ENCODE results near the gene OXSR1.

Gene OXSR1

GRCh38 chr3:38119821-38120692 lies 45.3 kb upstream of the OXSR1 start:
- no peak for FAIRE-seq
- TF ChIP-seq SPI1 (IDR thresholded peaks at IDR 0.05; ENCODE audit: low read depth, low read length) = no peak
- TF ChIP-seq PAX5 (IDR thresholded peaks at IDR 0.05; ENCODE audit: insufficient read depth, low read length, severe bottlenecking) = no peak
- TF ChIP-seq TAF1 (IDR thresholded peaks at IDR 0.05; ENCODE audit: low read depth, low read length) = no peak
- TF ChIP-seq POU2F2 (IDR thresholded peaks at IDR 0.05; ENCODE audit: low read depth, low read length) = no peak
- no peak; the same call in 1 of the 2 replicates for TF ChIP-seq POLR2AphosphoS5 (IDR thresholded peaks at IDR 0.05; ENCODE audit: low read depth, low read length)
- no peak for TF ChIP-seq POLR2A (IDR thresholded peaks at IDR 0.05; ENCODE audit: low read depth, low read length)
- DNase-seq (ENCODE audit: insufficient read length, low spot score) = no peak

- no peak for FAIRE-seq
- DNase-seq (ENCODE audit: insufficient read length, low spot score) = no peak
- TF ChIP-seq PAX5 (IDR thresholded peaks at IDR 0.05; ENCODE audit: insufficient read depth, low read length, severe bottlenecking) (no peak), TAF1 (IDR thresholded peaks at IDR 0.05; ENCODE audit: low read depth, low read length) (no peak), POLR2A (IDR thresholded peaks at IDR 0.05; ENCODE audit: low read depth, low read length) (no peak), POU2F2 (IDR thresholded peaks at IDR 0.05; ENCODE audit: low read depth, low read length) (no peak), POLR2AphosphoS5 (IDR thresholded peaks at IDR 0.05; ENCODE audit: low read depth, low read length) (no peak), SPI1 (IDR thresholded peaks at IDR 0.05; ENCODE audit: low read depth, low read length) (no peak)
Measured at GRCh38 chr3:38120693-38121450, 44.5 kb upstream of the OXSR1 start.

GRCh38 chr3:38121451-38121831 lies 43.9 kb upstream of the OXSR1 start:
- TF ChIP-seq POU2F2 (IDR thresholded peaks at IDR 0.05; ENCODE audit: low read depth, low read length) = no peak
- TF ChIP-seq PAX5 (IDR thresholded peaks at IDR 0.05; ENCODE audit: insufficient read depth, low read length, severe bottlenecking) = no peak
- TF ChIP-seq TAF1 (IDR thresholded peaks at IDR 0.05; ENCODE audit: low read depth, low read length) = no peak
- TF ChIP-seq POLR2A (IDR thresholded peaks at IDR 0.05; ENCODE audit: low read depth, low read length) = no peak
- no peak for TF ChIP-seq SPI1 (IDR thresholded peaks at IDR 0.05; ENCODE audit: low read depth, low read length)
- no peak for TF ChIP-seq POLR2AphosphoS5 (IDR thresholded peaks at IDR 0.05; ENCODE audit: low read depth, low read length)
- no peak for DNase-seq (ENCODE audit: insufficient read length, low spot score)
- no peak for FAIRE-seq

GRCh38 chr3:38121832-38122461 lies 43.4 kb upstream of the OXSR1 start:
- DNase-seq (ENCODE audit: insufficient read length, low spot score) (no peak), FAIRE-seq (no peak)
- TF ChIP-seq SPI1 (IDR thresholded peaks at IDR 0.05; ENCODE audit: low read depth, low read length) (no peak), PAX5 (IDR thresholded peaks at IDR 0.05; ENCODE audit: insufficient read depth, low read length, severe bottlenecking) (no peak), TAF1 (IDR thresholded peaks at IDR 0.05; ENCODE audit: low read depth, low read length) (no peak)

GRCh38 chr3:38122712-38123290 lies 42.5 kb upstream of the OXSR1 start:
- FAIRE-seq = no peak
- no peak for DNase-seq (ENCODE audit: insufficient read length, low spot score)

GRCh38 chr3:38124324-38125122 lies 40.8 kb upstream of the OXSR1 start:
- FAIRE-seq (no peak), DNase-seq (ENCODE audit: insufficient read length, low spot score) (no peak)
- TF ChIP-seq POLR2A (IDR thresholded peaks at IDR 0.05; ENCODE audit: low read depth, low read length) (no peak), TAF1 (IDR thresholded peaks at IDR 0.05; ENCODE audit: low read depth, low read length) (no peak)

More at GRCh38 chr3:38122712-38123290, 42.5 kb upstream of the OXSR1 start:
- TF ChIP-seq POLR2AphosphoS5 (IDR thresholded peaks at IDR 0.05; ENCODE audit: low read depth, low read length) = no peak
- TF ChIP-seq SPI1 (IDR thresholded peaks at IDR 0.05; ENCODE audit: low read depth, low read length) = no peak
- TF ChIP-seq POU2F2 (IDR thresholded peaks at IDR 0.05; ENCODE audit: low read depth, low read length) = no peak
- TF ChIP-seq PAX5 (IDR thresholded peaks at IDR 0.05; ENCODE audit: insufficient read depth, low read length, severe bottlenecking) = no peak
- TF ChIP-seq TAF1 (IDR thresholded peaks at IDR 0.05; ENCODE audit: low read depth, low read length) = no peak
- no peak for TF ChIP-seq POLR2A (IDR thresholded peaks at IDR 0.05; ENCODE audit: low read depth, low read length)

- FAIRE-seq (no peak), DNase-seq (ENCODE audit: insufficient read length, low spot score) (no peak)
- TF ChIP-seq POLR2A (IDR thresholded peaks at IDR 0.05; ENCODE audit: low read depth, low read length) (no peak), PAX5 (IDR thresholded peaks at IDR 0.05; ENCODE audit: insufficient read depth, low read length, severe bottlenecking) (no peak), SPI1 (IDR thresholded peaks at IDR 0.05; ENCODE audit: low read depth, low read length) (no peak), POLR2AphosphoS5 (IDR thresholded peaks at IDR 0.05; ENCODE audit: low read depth, low read length) (no peak), POU2F2 (IDR thresholded peaks at IDR 0.05; ENCODE audit: low read depth, low read length) (no peak), TAF1 (IDR thresholded peaks at IDR 0.05; ENCODE audit: low read depth, low read length) (no peak)
Measured at GRCh38 chr3:38125305-38126120, 39.8 kb upstream of the OXSR1 start.

Measured in GM12891 (cell line).